IMR-90 (cell line): ENCODE data around the gene PRRT2. TPM values are rescaled to one million over a fixed set of nuclear protein-coding genes. Genes with fewer than 3 reads are reported as not detected.
A peak's percentile ranks its signal among the peaks of the same experiment; 100 is the strongest.

ENCODE experiments used
- ATAC-seq: fragments of 200-7000 bp; cut with Tn5 transposase; 2 replicates; pipeline ENCODE4 v1.9.1; 2020; ENCODE audit warnings: low read depth, mild to moderate bottlenecking, moderate library complexity
- BruUV-seq: library from RNA; stranded (reverse); fragments of 400-500 nt; replicated peaks from 2 replicates; lab custom pipeline; 2021; lab: Mats Ljungman, UMichigan
- CTCF ChIA-PET: fragments of 300-600 bp; formaldehyde crosslinking; extraction: SDS; loops from one replicate; lab custom pipeline; 2021; ENCODE audit warnings: antibody characterized with exemption; lab: Yijun Ruan, JAX
- POLR2A ChIA-PET: fragments of 300-600 bp; sonication (Branson Sonifier 250); formaldehyde crosslinking; loops from one replicate; lab custom pipeline; 2022; ENCODE audit warnings: antibody characterized with exemption; ENCODE audit not compliant: unreplicated experiment; lab: Charles Lee
- DNase-seq: peaks from one replicate; pipeline ENCODE4 v3.0.0; 2013
- H2AFZ ChIP-seq: replicated peaks from 2 replicates; pipeline ENCODE3; 2013; ENCODE audit warnings: low read length, mild to moderate bottlenecking; ENCODE audit not compliant: poor library complexity
- H2AK5ac ChIP-seq: 2 replicates; pipeline ENCODE4 v1.6.1; 2013; ENCODE audit warnings: low read depth, low read length, inconsistent platforms
- H2AK9ac ChIP-seq: replicated peaks from 2 replicates; pipeline ENCODE3; 2013; ENCODE audit warnings: mild to moderate bottlenecking, low read depth, low read length, moderate library complexity; ENCODE audit not compliant: poor library complexity
- H2BK120ac ChIP-seq: 2 replicates; pipeline ENCODE4 v1.6.1; 2013; ENCODE audit warnings: low read depth, low read length, inconsistent platforms
- H2BK15ac ChIP-seq: 3 replicates; pipeline ENCODE4 v1.6.1; 2013; ENCODE audit warnings: low read depth, low read length, inconsistent platforms
- H2BK20ac ChIP-seq: 2 replicates; pipeline ENCODE4 v1.6.1; 2013; ENCODE audit warnings: low read depth, mild to moderate bottlenecking, inconsistent platforms, low read length, moderate library complexity
- H2BK5ac ChIP-seq: 2 replicates; pipeline ENCODE4 v1.6.1; 2013; ENCODE audit warnings: mild to moderate bottlenecking, low read depth, low read length, inconsistent platforms; ENCODE audit not compliant: poor library complexity, severe bottlenecking
- H3K14ac ChIP-seq: replicated peaks from 2 replicates; pipeline ENCODE4 v1.6.1; 2013; ENCODE audit warnings: low read depth, low read length, inconsistent platforms
- H3K18ac ChIP-seq: 2 replicates; pipeline ENCODE4 v1.6.1; 2013; ENCODE audit warnings: low read depth, low read length, control low read depth
- H3K23ac ChIP-seq: 2 replicates; pipeline ENCODE4 v1.6.1; 2013; ENCODE audit warnings: low read depth, low read length, inconsistent platforms
- H3K27ac ChIP-seq: 2 replicates; pipeline ENCODE4 v1.5.1; 2013; ENCODE audit warnings: mild to moderate bottlenecking, control low read depth, low read length; ENCODE audit not compliant: insufficient read depth
- H3K27me3 ChIP-seq: 2 replicates; pipeline ENCODE4 v1.6.1; 2013; ENCODE audit warnings: low read length; ENCODE audit not compliant: control insufficient read depth, insufficient read depth
- H3K36me3 ChIP-seq: 2 replicates; pipeline ENCODE4 v1.6.1; 2013; ENCODE audit warnings: low read length, mixed read lengths; ENCODE audit not compliant: control insufficient read depth, insufficient read depth
- H3K4ac ChIP-seq: 2 replicates; pipeline ENCODE4 v1.6.1; 2013; ENCODE audit warnings: low read depth, low read length, inconsistent platforms
- H3K4me1 ChIP-seq: 2 replicates; pipeline ENCODE4 v1.6.1; 2013; ENCODE audit warnings: low read length, mixed read lengths; ENCODE audit not compliant: control insufficient read depth, insufficient read depth
- H3K4me2 ChIP-seq: 2 replicates; pipeline ENCODE4 v1.6.1; 2013; ENCODE audit warnings: low read depth, mild to moderate bottlenecking, control low read depth, low read length, moderate library complexity
- H3K4me3 ChIP-seq: 2 replicates; pipeline ENCODE4 v1.5.1; 2013; ENCODE audit warnings: low read depth, mild to moderate bottlenecking, control low read depth, low read length, moderate library complexity; ENCODE audit not compliant: insufficient read depth
- H3K56ac ChIP-seq: 2 replicates; pipeline ENCODE4 v1.6.1; 2013; ENCODE audit warnings: low read length, inconsistent platforms; ENCODE audit not compliant: insufficient read depth; ENCODE audit errors: extremely low read depth
- H3K79me1 ChIP-seq, 2 experiments: 2 replicates each; pipeline ENCODE4 v1.6.1; 2013; ENCODE audit warnings: low read length in 2 of 2, inconsistent platforms in 1 of 2, low read depth in 1 of 2
- H3K9ac ChIP-seq: 2 replicates; pipeline ENCODE4 v1.6.1; 2013; ENCODE audit warnings: low read depth, low read length, control low read depth
- H3K9me1 ChIP-seq: 2 replicates; pipeline ENCODE4 v1.6.1; 2013; ENCODE audit warnings: low read length, inconsistent platforms; ENCODE audit not compliant: insufficient read depth
- H3K9me3 ChIP-seq: 2 replicates; pipeline ENCODE4 v1.6.1; 2013; ENCODE audit warnings: low read length; ENCODE audit not compliant: control insufficient read depth, insufficient read depth
- H4K20me1 ChIP-seq: 2 replicates; pipeline ENCODE4 v1.6.1; 2013; ENCODE audit warnings: low read length, inconsistent platforms; ENCODE audit not compliant: insufficient read depth
- H4K5ac ChIP-seq: 2 replicates; pipeline ENCODE4 v1.6.1; 2013; ENCODE audit warnings: mild to moderate bottlenecking, low read depth, low read length, control low read depth
- H4K8ac ChIP-seq, 2 experiments: 2 replicates each; pipeline ENCODE4 v1.6.1; 2013; ENCODE audit warnings: low read depth in 2 of 2, low read length in 2 of 2, control low read depth in 1 of 2, inconsistent platforms in 1 of 2
- H4K91ac ChIP-seq: 2 replicates; pipeline ENCODE4 v1.6.1; 2013; ENCODE audit warnings: low read depth, low read length, inconsistent platforms; ENCODE audit not compliant: insufficient read depth
- BHLHE40 ChIP-seq: fragments of 150-350 bp; IDR thresholded peaks from 2 replicates; pipeline ENCODE4 v1.6.1; 2016; ENCODE audit warnings: mild to moderate bottlenecking, low read depth, low read length
- MXI1 ChIP-seq: IDR thresholded peaks from 2 replicates; pipeline ENCODE4 v1.6.1; 2012; ENCODE audit warnings: low read depth, mild to moderate bottlenecking, low read length, moderate library complexity, borderline replicate concordance
- POLR2A ChIP-seq: IDR thresholded peaks from 2 replicates; pipeline ENCODE4 v1.6.1; 2012; ENCODE audit warnings: mild to moderate bottlenecking, low read depth, low read length
- WGBS, 2 experiments: methylation state at CpG; one replicate each; pipeline versions ENCODE4 v1.1.5 to v1.1.7; 2013; ENCODE audit warnings: missing lambda C conversion rate in 2 of 2; ENCODE audit not compliant: insufficient read length in 1 of 2; ENCODE audit errors: extremely low coverage in 2 of 2; 5-methylcytosine and 5-hydroxymethylcytosine counted together
- dilution Hi-C: fragments of 300-500 bp; cut with HindIII; formaldehyde crosslinking; loops from one replicate; pipeline ENCODE4 v1.14.3; 2018; ENCODE audit warnings: low sequenced_read_pairs; ENCODE audit not compliant: unreplicated experiment
- in situ Hi-C: fragments of 300-500 bp; cut with MboI; formaldehyde crosslinking; loops from 3 replicates; pipeline ENCODE4 v1.14.3; 2019; ENCODE audit warnings: low sequenced_read_pairs, inconsistent platforms, mixed read lengths
- intact Hi-C: fragments of 100-400 bp; cut with micrococcal nuclease; formaldehyde crosslinking; loops from 2 replicates; pipeline ENCODE4 v1.10.0; 2022
- polyA plus RNA-seq, 3 experiments: library from polyadenylated mRNA; depleted of rRNA; stranded (reverse); fragments of >200 nt; gene quantifications; 2 replicates each; pipeline ENCODE4 v1.2.3, GENCODE V29; 2012; ENCODE audit warnings: low replicate concordance in 1 of 3
- total RNA-seq: library from RNA; depleted of rRNA; stranded (reverse); fragments of >200 nt; gene quantifications from 2 replicates; pipeline ENCODE4 v1.2.3, GENCODE V29; 2012

The PRRT2 gene
- total and polyA plus RNA-seq, 2 of the 4 experiments (the other 2 are of a cell fraction): 0.90 to 10.5 TPM

DNA sequence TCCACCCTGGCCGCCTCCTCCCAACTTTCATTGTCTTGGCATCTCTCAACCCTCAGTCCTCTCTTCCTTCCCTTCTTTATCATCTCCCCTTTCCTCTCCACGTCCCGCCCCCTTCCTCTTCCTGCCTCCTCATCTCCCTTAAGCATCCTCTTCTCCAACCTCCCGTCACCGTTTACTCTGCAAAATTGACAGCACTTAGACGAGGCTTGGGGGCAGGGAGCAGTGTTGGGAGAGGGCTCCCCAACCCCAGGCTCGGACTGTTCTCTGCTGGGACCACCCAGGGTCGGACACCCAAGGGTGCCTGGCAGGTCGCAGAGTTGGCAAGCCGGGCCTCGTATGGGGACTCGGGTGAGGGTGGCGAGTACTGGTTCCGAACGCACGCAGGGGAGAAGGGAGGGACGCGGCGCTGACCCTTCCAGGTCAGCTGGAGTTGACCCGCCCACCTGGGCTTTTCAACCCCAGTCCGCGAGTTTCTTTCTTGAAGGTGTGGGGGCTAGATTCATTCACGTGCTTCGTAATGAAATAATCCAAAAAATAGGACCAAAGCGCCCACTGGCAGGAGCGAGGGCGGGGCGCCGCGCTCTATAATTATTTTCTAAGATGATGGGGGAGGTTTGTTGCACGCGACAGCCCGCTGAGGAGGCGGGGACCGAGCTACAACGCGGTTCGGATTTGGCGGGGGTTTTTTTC, 3.2 kb downstream of the PRRT2 start:
- H4K91ac ChIP-seq: peak overlapping the region; percentile 61; the same call in 1 of the 2 replicates
- H2BK5ac ChIP-seq: peak overlapping the region; percentile 77
- peaks cover 8% of the 10 kb centered on the region for H3K36me3 ChIP-seq
- peak overlapping the region; percentile 6 to 81; a peak in 3 of 4 replicates for H4K8ac ChIP-seq
- intact Hi-C loops: loop anchor here (5.0 kb wide), 1 partner anchor 207 kb away; the partner anchor contains the start of gene C16orf92
- H3K4me2 ChIP-seq: peak overlapping the region; percentile 74
- H3K27me3 ChIP-seq: no peaks in the 10 kb centered on the region
- H3K27ac ChIP-seq: peak overlapping the region; percentile 71
- peak overlapping the region; percentile 75 for H2BK120ac ChIP-seq
- H3K4me1 ChIP-seq: peaks cover 21% of the 10 kb centered on the region
- peak overlapping the region; percentile 65 for H3K23ac ChIP-seq
- 17% methylated on average over 3 of the region's 39 CpGs; no CpG with 5 or more reads in 1 of the 2 experiments for WGBS, 2 experiments
- peaks cover 14% of the 10 kb centered on the region for H4K20me1 ChIP-seq
- ATAC-seq (no peak), DNase-seq (no peak)
- peak overlapping the region; percentile 71 for H3K14ac ChIP-seq
- peak overlapping the region; percentile 83 for H2AFZ ChIP-seq
- peak overlapping the region; percentile 38 for H3K56ac ChIP-seq
- peaks cover 18 to 62% of the 10 kb centered on the region in 2 experiments for H3K79me1 ChIP-seq
- peaks cover 9% of the 10 kb centered on the region for H3K9me1 ChIP-seq
- in situ Hi-C loops: no loop called here
- H2AK5ac ChIP-seq: peak overlapping the region; percentile 84
- peak overlapping the region; percentile 17 for H3K4me3 ChIP-seq
- CTCF ChIA-PET: interaction anchor here (0.5 to 2.1 kb wide), 8 partner anchors 8 to 198 kb away, joined by 3 to 10 read pairs (median 4); partner anchors contain the start of genes HIRIP3 and INO80E
- BruUV-seq: no TSS peak
- H2BK15ac ChIP-seq: no peak overlapping the region; the same call in 2 of the 3 replicates
- H3K18ac ChIP-seq: no peak overlapping the region
- TF ChIP-seq BHLHE40: peak; percentile 76
- peak; percentile 10; the same call in 1 of the 2 replicates for TF ChIP-seq MXI1
- no peak for TF ChIP-seq POLR2A
- peak overlapping the region; percentile 72 for H3K4ac ChIP-seq
- H4K5ac ChIP-seq: peak overlapping the region; percentile 51
- H2AK9ac ChIP-seq: peak overlapping the region; percentile 96
- H3K9me3 ChIP-seq: no peaks in the 10 kb centered on the region
- dilution Hi-C loops: no loop called here
- POLR2A ChIA-PET: interaction anchor here (0.7 kb wide), 1 partner anchor 51 kb away, joined by 15 read pairs; no protein-coding TSS in a partner anchor
- peak overlapping the region; percentile 61 for H3K9ac ChIP-seq
- H2BK20ac ChIP-seq: peak overlapping the region; percentile 58; the same call in 1 of the 2 replicates
